ENCODE data around the gene KCNA10. TPM values are rescaled to one million over a fixed set of nuclear protein-coding genes. Genes with fewer than 3 reads are reported as not detected.

Gene KCNA10
- total RNA-seq, 1 experiment from 2014 or later = not detected

- Histone ChIP-seq H2AFZ (ENCODE audit: low read length) (no peak overlapping the region), H3F3A (ENCODE audit: low read length, unreplicated experiment) (no peaks in the 10 kb centered on the region), H3K4me2 (ENCODE audit: low read length) (no peak overlapping the region), H3K9ac (ENCODE audit: low read length) (no peak overlapping the region), H3K36me3 (ENCODE audit: low read depth, low read length) (no peaks in the 10 kb centered on the region), H3K27me3 (ENCODE audit: low read length) (no peaks in the 10 kb centered on the region), H3K79me2 (ENCODE audit: low read length) (no peaks in the 10 kb centered on the region), H3K4me1 (ENCODE audit: insufficient read depth, low read length) (peaks cover 7% of the 10 kb centered on the region; the same call in 1 of the 2 replicates), H3K27ac (ENCODE audit: low read length) (no peak overlapping the region), H3K9me2 (replicated peaks; ENCODE audit: low read length) (no peaks in the 10 kb centered on the region), H4K20me1 (ENCODE audit: low read length) (no peaks in the 10 kb centered on the region), H3K4me3 (ENCODE audit: low read length) (no peak overlapping the region), H3K9me3 (ENCODE audit: low read length) (no peaks in the 10 kb centered on the region)
- intact Hi-C loops (cut with micrococcal nuclease) = no loop called here
- DNase-seq (no peak), ATAC-seq (no peak)
- ChIA-PET CTCF (no interaction called here), POLR2A (ENCODE audit: unreplicated experiment) (no interaction called here)
- BruUV-seq (replicated peaks) = no TSS peak
- TF ChIP-seq CTCF (conservative IDR thresholded peaks at IDR 0.05; ENCODE audit: low read depth, low read length) (no peak), EZH2 (IDR thresholded peaks at IDR 0.05; ENCODE audit: low read length, unreplicated experiment) (no peak), EZH2phosphoT487 (IDR thresholded peaks at IDR 0.05; ENCODE audit: borderline replicate concordance, low read length) (no peak)
These were observed 29.6 kb downstream of the KCNA10 start for GRCh38 chr1:110489406-110489805.

GRCh38 chr1:110488867-110489266 lies 30.1 kb downstream of the KCNA10 start:
- Histone ChIP-seq H3F3A (ENCODE audit: low read length, unreplicated experiment) (no peaks in the 10 kb centered on the region), H3K79me2 (ENCODE audit: low read length) (no peaks in the 10 kb centered on the region), H3K9me2 (replicated peaks; ENCODE audit: low read length) (no peaks in the 10 kb centered on the region), H3K27me3 (ENCODE audit: low read length) (no peaks in the 10 kb centered on the region), H3K4me1 (ENCODE audit: insufficient read depth, low read length) (peaks cover 7% of the 10 kb centered on the region; the same call in 1 of the 2 replicates), H3K27ac (ENCODE audit: low read length) (no peak overlapping the region), H3K36me3 (ENCODE audit: low read depth, low read length) (no peaks in the 10 kb centered on the region), H4K20me1 (ENCODE audit: low read length) (no peaks in the 10 kb centered on the region), H3K9me3 (ENCODE audit: low read length) (no peaks in the 10 kb centered on the region), H3K4me3 (ENCODE audit: low read length) (no peak overlapping the region), H2AFZ (ENCODE audit: low read length) (no peak overlapping the region), H3K4me2 (ENCODE audit: low read length) (no peak overlapping the region), H3K9ac (ENCODE audit: low read length) (no peak overlapping the region)
- ChIA-PET CTCF (no interaction called here), POLR2A (ENCODE audit: unreplicated experiment) (no interaction called here)
- no peak for ATAC-seq
- TF ChIP-seq EZH2phosphoT487 (IDR thresholded peaks at IDR 0.05; ENCODE audit: borderline replicate concordance, low read length) (no peak), CTCF (conservative IDR thresholded peaks at IDR 0.05; ENCODE audit: low read depth, low read length) (no peak)
- intact Hi-C loops (cut with micrococcal nuclease) = no loop called here
- no peak for DNase-seq
- no TSS peak for BruUV-seq (replicated peaks)

- H3K36me3 ChIP-seq (ENCODE audit: low read depth, low read length) = no peaks in the 10 kb centered on the region
- intact Hi-C loops (cut with micrococcal nuclease) = no loop called here
- TF ChIP-seq EZH2phosphoT487 (IDR thresholded peaks at IDR 0.05; ENCODE audit: borderline replicate concordance, low read length) = no peak
- no peak for TF ChIP-seq CTCF (conservative IDR thresholded peaks at IDR 0.05; ENCODE audit: low read depth, low read length)
- TF ChIP-seq EZH2 (IDR thresholded peaks at IDR 0.05; ENCODE audit: low read length, unreplicated experiment) = no peak
- no peaks in the 10 kb centered on the region for H3K79me2 ChIP-seq (ENCODE audit: low read length)
- no peak overlapping the region for H3K4me3 ChIP-seq (ENCODE audit: low read length)
- CTCF ChIA-PET = no interaction called here
- H3K9me3 ChIP-seq (ENCODE audit: low read length) = no peaks in the 10 kb centered on the region
- no peaks in the 10 kb centered on the region for H3F3A ChIP-seq (ENCODE audit: low read length, unreplicated experiment)
- ATAC-seq (no peak), DNase-seq (no peak)
- no TSS peak for BruUV-seq (replicated peaks)
- no peak overlapping the region for H2AFZ ChIP-seq (ENCODE audit: low read length)
- H3K4me1 ChIP-seq (ENCODE audit: insufficient read depth, low read length) = peaks cover 7% of the 10 kb centered on the region; the same call in 1 of the 2 replicates
- H3K27me3 ChIP-seq (ENCODE audit: low read length) = no peaks in the 10 kb centered on the region
- H3K9ac ChIP-seq (ENCODE audit: low read length) = no peak overlapping the region
- POLR2A ChIA-PET (ENCODE audit: unreplicated experiment) = no interaction called here
- no peak overlapping the region for H3K4me2 ChIP-seq (ENCODE audit: low read length)
- no peak overlapping the region for H3K27ac ChIP-seq (ENCODE audit: low read length)
- no peaks in the 10 kb centered on the region for H4K20me1 ChIP-seq (ENCODE audit: low read length)
- no peaks in the 10 kb centered on the region for H3K9me2 ChIP-seq (replicated peaks; ENCODE audit: low read length)
These were observed 30.8 kb downstream of the KCNA10 start for GRCh38 chr1:110488161-110488560.
